ENCODE measurements around the gene PML.

DNA sequence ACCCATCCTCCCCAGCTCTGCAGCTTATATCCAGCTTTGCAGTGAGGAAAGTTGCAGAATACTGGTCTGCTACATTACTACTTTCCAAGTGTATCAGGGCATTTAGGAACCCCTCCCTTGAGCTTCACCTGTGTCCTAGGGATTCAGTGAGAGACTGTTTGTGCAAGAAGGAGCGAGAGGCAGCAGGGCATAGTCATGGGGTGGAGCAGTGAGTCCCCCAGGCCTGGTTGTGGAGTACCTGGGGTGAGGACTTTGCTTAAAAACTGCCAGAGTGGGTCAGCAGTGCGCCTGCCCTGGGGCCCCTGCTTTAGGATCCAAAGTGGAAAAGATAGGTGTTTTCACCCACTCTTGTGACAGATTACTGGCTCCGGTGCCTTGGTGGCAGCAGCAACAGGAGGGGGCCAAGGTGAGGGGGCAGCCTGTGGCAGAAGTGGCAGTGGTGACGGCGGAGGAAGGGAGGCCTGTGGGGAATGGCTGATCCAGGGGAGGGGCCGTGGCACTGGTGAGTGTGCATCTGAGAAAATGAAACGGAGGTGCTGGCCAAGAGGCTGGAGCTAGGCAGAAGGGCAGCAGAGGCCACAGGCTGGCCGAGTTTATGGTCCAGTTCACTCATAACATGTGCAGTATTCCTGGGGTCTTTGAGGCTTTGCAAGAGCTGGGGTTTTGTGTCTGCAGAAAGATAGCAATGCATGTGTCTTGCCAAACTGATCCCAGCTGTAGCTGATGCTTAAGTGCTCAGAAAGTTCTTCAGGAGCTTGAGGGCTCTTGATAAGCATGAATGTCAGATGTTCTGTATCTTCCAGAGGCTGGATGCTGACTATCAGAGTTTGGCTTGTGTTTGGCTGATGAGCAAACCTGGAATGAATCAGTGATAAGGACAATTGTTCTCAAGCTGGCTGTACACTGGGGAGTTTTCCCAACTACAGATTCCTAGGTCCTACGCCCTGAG lies 44.5 kb downstream of the PML start:
- TF ChIP-seq, protein P1, sequence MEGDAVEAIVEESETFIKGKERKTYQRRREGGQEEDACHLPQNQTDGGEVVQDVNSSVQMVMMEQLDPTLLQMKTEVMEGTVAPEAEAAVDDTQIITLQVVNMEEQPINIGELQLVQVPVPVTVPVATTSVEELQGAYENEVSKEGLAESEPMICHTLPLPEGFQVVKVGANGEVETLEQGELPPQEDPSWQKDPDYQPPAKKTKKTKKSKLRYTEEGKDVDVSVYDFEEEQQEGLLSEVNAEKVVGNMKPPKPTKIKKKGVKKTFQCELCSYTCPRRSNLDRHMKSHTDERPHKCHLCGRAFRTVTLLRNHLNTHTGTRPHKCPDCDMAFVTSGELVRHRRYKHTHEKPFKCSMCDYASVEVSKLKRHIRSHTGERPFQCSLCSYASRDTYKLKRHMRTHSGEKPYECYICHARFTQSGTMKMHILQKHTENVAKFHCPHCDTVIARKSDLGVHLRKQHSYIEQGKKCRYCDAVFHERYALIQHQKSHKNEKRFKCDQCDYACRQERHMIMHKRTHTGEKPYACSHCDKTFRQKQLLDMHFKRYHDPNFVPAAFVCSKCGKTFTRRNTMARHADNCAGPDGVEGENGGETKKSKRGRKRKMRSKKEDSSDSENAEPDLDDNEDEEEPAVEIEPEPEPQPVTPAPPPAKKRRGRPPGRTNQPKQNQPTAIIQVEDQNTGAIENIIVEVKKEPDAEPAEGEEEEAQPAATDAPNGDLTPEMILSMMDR (conservative IDR thresholded peaks at IDR 0.05; ENCODE audit: low read length) = no peak
- TF ChIP-seq EZH2phosphoT487 (IDR thresholded peaks at IDR 0.05; ENCODE audit: borderline replicate concordance) = no peak

Data from Loucy (cell line).